Endodermal cell (in vitro differentiated cells): ENCODE data around the gene EEF1B2. TPM values are rescaled to one million over a fixed set of nuclear protein-coding genes. Genes with fewer than 3 reads are reported as not detected.

Experiments
- DNase-seq: peaks from one replicate; pipeline ENCODE4 v3.0.0-alpha.2; 2017
- H3K27ac ChIP-seq: 2 replicates; pipeline ENCODE4 v1.5.1; 2013; ENCODE audit warnings: mild to moderate bottlenecking, low read depth, low read length, moderate library complexity
- H3K27me3 ChIP-seq: 2 replicates; pipeline ENCODE4 v1.6.1; 2013; ENCODE audit warnings: mild to moderate bottlenecking, low read length, moderate library complexity; ENCODE audit not compliant: insufficient read depth, control insufficient read depth, poor library complexity, severe bottlenecking
- H3K36me3 ChIP-seq: 2 replicates; pipeline ENCODE4 v1.7.0; 2013; ENCODE audit warnings: mild to moderate bottlenecking, low read length, moderate library complexity; ENCODE audit not compliant: control insufficient read depth, insufficient read depth
- H3K4me1 ChIP-seq: one replicate; pipeline ENCODE4 v1.7.0; 2013; ENCODE audit warnings: low read length; ENCODE audit not compliant: control insufficient read depth, insufficient read depth
- H3K4me3 ChIP-seq: 2 replicates; pipeline ENCODE4 v1.5.1; 2013; ENCODE audit warnings: mild to moderate bottlenecking, low read length, moderate library complexity
- H3K9ac ChIP-seq: 2 replicates; pipeline ENCODE4 v1.6.1; 2013; ENCODE audit warnings: mild to moderate bottlenecking, low read length, moderate library complexity; ENCODE audit not compliant: poor library complexity, severe bottlenecking; ENCODE audit errors: extremely low read depth
- H3K9me3 ChIP-seq: 2 replicates; pipeline ENCODE4 v1.6.1; 2013; ENCODE audit warnings: mild to moderate bottlenecking, low read length, moderate library complexity; ENCODE audit not compliant: control insufficient read depth
- H3K27ac Mint-ChIP-seq: 2 replicates; pipeline ENCODE4 v1.8.0; 2020; ENCODE audit warnings: mixed read lengths
- H3K27me3 Mint-ChIP-seq: 2 replicates; pipeline ENCODE4 v1.8.0; 2021; ENCODE audit warnings: mild to moderate bottlenecking, mixed read lengths; ENCODE audit not compliant: insufficient read depth
- H3K36me3 Mint-ChIP-seq: 2 replicates; pipeline ENCODE4 v1.8.0; 2020; ENCODE audit warnings: low read depth, mixed read lengths
- H3K4me1 Mint-ChIP-seq: 2 replicates; pipeline ENCODE4 v1.8.0; 2020; ENCODE audit warnings: mixed read lengths
- H3K4me3 Mint-ChIP-seq: 2 replicates; pipeline ENCODE4 v1.8.0; 2020; ENCODE audit warnings: mild to moderate bottlenecking, moderate library complexity, mixed read lengths
- H3K9me3 Mint-ChIP-seq: 2 replicates; pipeline ENCODE4 v1.8.0; 2020; ENCODE audit warnings: mild to moderate bottlenecking, mixed read lengths
- CTCF ChIP-seq: fragments of 200-600 bp; sonication (generic); conservative IDR thresholded peaks from 2 replicates; pipeline ENCODE4 v1.5.0; 2021; ENCODE audit warnings: antibody characterized with exemption, mild to moderate bottlenecking
- WGBS, 2 experiments: methylation state at CpG; one replicate each; pipeline versions ENCODE4 v1.1.5 to v1.1.7; 2013; ENCODE audit warnings: missing lambda C conversion rate in 2 of 2, mixed read lengths in 1 of 2; ENCODE audit not compliant: insufficient coverage in 1 of 2, insufficient read length in 1 of 2; 5-methylcytosine and 5-hydroxymethylcytosine counted together
- long read RNA-seq, 4 experiments: library from polyadenylated mRNA in 2 of 4; library from RNA in 1 of 4; library from capped mRNA in 1 of 4; stranded (forward) in 3 of 4; unstranded in 1 of 4; transcript quantifications; one replicate each; pipeline ENCODE4 v2.0.0, GENCODE V29; 2020 to 2021; ENCODE audit warnings: inconsistent platforms in 1 of 4
- polyA plus RNA-seq, 2 experiments: library from polyadenylated mRNA; stranded (reverse); fragments of 50-300 nt; gene quantifications; one replicate each; pipeline ENCODE4 v1.2.3, GENCODE V29; 2013
- total RNA-seq, 2 donors: library from RNA; stranded (reverse); fragmentation: NEBNext Ultra II Directional in 1 of 2; extraction: Animal tissue kit (Norgen Biotek cat#: 25700) in 1 of 2; gene quantifications; 2 replicates in 1 of 2; 3 replicates in 1 of 2; pipeline ENCODE4 v1.2.1, GENCODE V29; 2021

EEF1B2 gene
- total RNA-seq: 100 to 1,000 TPM; 518 to 562 TPM
- 620 TPM for polyA plus RNA-seq (2013, experiment 1 of 2)
- polyA plus RNA-seq (2013, experiment 2 of 2): 612 TPM
- long read RNA-seq, experiment 1, transcript EEF1B2-201 (7 exons, 844 nt): minor isoform, 14 of 341 reads
- long read RNA-seq, experiment 1, transcript EEF1B2-202 (7 exons, 880 nt): minor isoform, 11 of 341 reads
- long read RNA-seq, experiment 1, transcript EEF1B2-203 (6 exons, 1,098 nt): major isoform, 272 of 341 reads
- long read RNA-seq, experiment 1, partial matches to known transcripts: 30 of 341 reads
- long read RNA-seq, experiment 1, other reads (novel, unspliced or antisense): 10 of 341 reads
- long read RNA-seq, experiment 2, transcript EEF1B2-201 (7 exons, 844 nt): minor isoform, 46 of 181 reads
- long read RNA-seq, experiment 2, transcript EEF1B2-202 (7 exons, 880 nt): minor isoform, 18 of 181 reads
- long read RNA-seq, experiment 2, transcript EEF1B2-203 (6 exons, 1,098 nt): major isoform, 111 of 181 reads
- long read RNA-seq, experiment 2, partial matches to known transcripts: 2 of 181 reads
- long read RNA-seq, experiment 2, other reads (novel, unspliced or antisense): 4 of 181 reads
- long read RNA-seq, experiment 3, transcript EEF1B2-202 (7 exons, 880 nt): minor isoform, 7 of 380 reads
- long read RNA-seq, experiment 3, transcript EEF1B2-203 (6 exons, 1,098 nt): major isoform, 324 of 380 reads
- long read RNA-seq, experiment 3, transcript EEF1B2-201 (7 exons, 844 nt): minor isoform, 31 of 380 reads
- long read RNA-seq, experiment 3, partial matches to known transcripts: 8 of 380 reads
- long read RNA-seq, experiment 3, other reads (novel, unspliced or antisense): 10 of 380 reads
- long read RNA-seq, experiment 4, transcript EEF1B2-202 (7 exons, 880 nt): minor isoform, 51 of 494 reads
- long read RNA-seq, experiment 4, transcript EEF1B2-201 (7 exons, 844 nt): minor isoform, 107 of 494 reads
- long read RNA-seq, experiment 4, transcript EEF1B2-203 (6 exons, 1,098 nt): major isoform, 300 of 494 reads
- long read RNA-seq, experiment 4, partial matches to known transcripts: 25 of 494 reads
- long read RNA-seq, experiment 4, other reads (novel, unspliced or antisense): 8 of 494 reads

- TF ChIP-seq CTCF: no peak
- WGBS, 2 experiments: 0% methylated on average over 37 to 64 of the region's 64 CpGs
- no peaks in the 10 kb centered on the region for H3K27me3 Mint-ChIP-seq
- H3K4me1 Mint-ChIP-seq: peaks cover 13% of the 10 kb centered on the region
- Histone ChIP-seq H3K9ac (peak within 1 kb of the TSS; percentile 83), H3K27me3 (no peaks in the 10 kb centered on the region), H3K4me3 (peak within 1 kb of the TSS; percentile 98), H3K36me3 (peaks cover 46% of the 10 kb centered on the region), H3K27ac (peak within 1 kb of the TSS; percentile 91), H3K4me1 (peaks cover 6% of the 10 kb centered on the region), H3K9me3 (peaks cover 12% of the 10 kb centered on the region)
- H3K4me3 Mint-ChIP-seq: peak within 1 kb of the TSS; percentile 97
- H3K36me3 Mint-ChIP-seq: peaks cover 48% of the 10 kb centered on the region
- peak; percentile 99 for DNase-seq
- H3K27ac Mint-ChIP-seq: peak within 1 kb of the TSS; percentile 98
- peaks cover 2% of the 10 kb centered on the region for H3K9me3 Mint-ChIP-seq
Observed at GRCh38 chr2:206159346-206160124, at the start of gene EEF1B2, which contains the start of gene NDUFS1. TSS of gene EEF1B2 (plus strand) at chr2:206159895. CDS start at chr2:206159980, 85 bp downstream. TSS of gene NDUFS1 (minus strand) at chr2:206159444. CDS start at chr2:206153678, 5,766 bp downstream.

- Histone ChIP-seq H3K4me1 (no peaks in the 10 kb centered on the region), H3K9ac (no peak overlapping the region), H3K36me3 (peaks cover 5% of the 10 kb centered on the region), H3K27ac (no peak overlapping the region), H3K4me3 (no peak overlapping the region), H3K27me3 (no peaks in the 10 kb centered on the region), H3K9me3 (no peaks in the 10 kb centered on the region)
- DNase-seq: no peak
- no peak for TF ChIP-seq CTCF
- peaks cover 27% of the 10 kb centered on the region for H3K36me3 Mint-ChIP-seq
- 94 to 100% methylated on average over 2 to 3 of the region's 3 CpGs for WGBS, 2 experiments
- no peaks in the 10 kb centered on the region for H3K9me3 Mint-ChIP-seq
- no peak overlapping the region for H3K4me3 Mint-ChIP-seq
- H3K27ac Mint-ChIP-seq: no peak overlapping the region
- no peaks in the 10 kb centered on the region for H3K27me3 Mint-ChIP-seq
- no peaks in the 10 kb centered on the region for H3K4me1 Mint-ChIP-seq
Observed at GRCh38 chr2:206112108-206112507, 47.6 kb upstream of the EEF1B2 start.
